Smooth muscle cell (in vitro differentiated cells): ENCODE measurements around the gene PPARG. TPM values are rescaled to one million over a fixed set of nuclear protein-coding genes. Genes with fewer than 3 reads are reported as not detected.
A peak's percentile ranks its signal among the peaks of the same experiment; 100 is the strongest.

Experiments used
- DNase-seq: peaks from one replicate; lab custom pipeline; 2025; ENCODE audit not compliant: unreplicated experiment; lab: John Stamatoyannopoulos, UW
- H2AFZ ChIP-seq: fragments of 200-600 bp; sonication (generic); 2 replicates; pipeline ENCODE4 v1.6.0; 2016; ENCODE audit warnings: antibody characterized with exemption, low read depth, mild to moderate bottlenecking
- H3F3A ChIP-seq: fragments of 200-600 bp; sonication (generic); 2 replicates; pipeline ENCODE4 v1.6.0; 2017; ENCODE audit warnings: antibody characterized with exemption, low read depth
- H3K27ac ChIP-seq: fragments of 200-600 bp; sonication (generic); 2 replicates; pipeline ENCODE4 v1.5.1; 2016; ENCODE audit warnings: low read depth, mild to moderate bottlenecking
- H3K27me3 ChIP-seq: fragments of 200-600 bp; sonication (generic); 2 replicates; pipeline ENCODE4 v1.6.1; 2016; ENCODE audit warnings: low read depth, mild to moderate bottlenecking
- H3K36me3 ChIP-seq: fragments of 200-600 bp; sonication (generic); 2 replicates; pipeline ENCODE4 v1.5.1; 2016; ENCODE audit warnings: low read depth
- H3K4me1 ChIP-seq: fragments of 200-600 bp; sonication (generic); 2 replicates; pipeline ENCODE4 v1.5.1; 2016; ENCODE audit warnings: low read depth
- H3K4me2 ChIP-seq: fragments of 200-600 bp; sonication (generic); 2 replicates; pipeline ENCODE4 v1.6.0; 2016; ENCODE audit warnings: mild to moderate bottlenecking
- H3K4me3 ChIP-seq: fragments of 200-600 bp; sonication (generic); 2 replicates; pipeline ENCODE4 v1.5.1; 2016; ENCODE audit warnings: mild to moderate bottlenecking
- H3K79me2 ChIP-seq: fragments of 200-600 bp; sonication (generic); 2 replicates; pipeline ENCODE4 v1.6.0; 2016; ENCODE audit warnings: low read depth, mild to moderate bottlenecking
- H3K9ac ChIP-seq: fragments of 200-600 bp; sonication (generic); 2 replicates; pipeline ENCODE4 v1.6.0; 2016; ENCODE audit warnings: low read depth
- H3K9me3 ChIP-seq: fragments of 200-600 bp; sonication (generic); replicated peaks from 2 replicates; pipeline ENCODE4 v1.5.1; 2016; ENCODE audit warnings: low read depth
- H4K20me1 ChIP-seq: fragments of 200-600 bp; sonication (generic); 2 replicates; pipeline ENCODE4 v1.6.0; 2016; ENCODE audit warnings: low read depth
- CTCF ChIP-seq: fragments of 200-600 bp; sonication (generic); IDR thresholded peaks from 2 replicates; pipeline ENCODE4 v1.5.1; 2017; ENCODE audit warnings: borderline replicate concordance, mild to moderate bottlenecking, antibody characterized with exemption; ENCODE audit not compliant: insufficient read depth, poor library complexity, severe bottlenecking
- WGBS: methylation state at CpG from one replicate; pipeline ENCODE4 v1.1.7; 2016; ENCODE audit warnings: low lambda C conversion rate; 5-methylcytosine and 5-hydroxymethylcytosine counted together
- polyA plus RNA-seq: library from polyadenylated mRNA; unstranded; fragments of >200 nt; fragmentation: Nextera tagmentation; extraction: Ambion mirVana; gene quantifications from 2 replicates; pipeline ENCODE4 v1.2.1, GENCODE V29; 2016
- total RNA-seq: library from RNA; depleted of rRNA; stranded (reverse); fragments of >200 nt; gene quantifications from 2 replicates; pipeline ENCODE4 v1.2.3, GENCODE V29; 2014

PPARG gene
- total and polyA plus RNA-seq, 2 experiments from 2014 or later, result 1.5 to 8.5 TPM

GRCh38 chr3:12342151-12342550, 53.3 kb downstream of the PPARG start:
- Histone ChIP-seq H3K36me3 (no peaks in the 10 kb centered on the region), H3K27ac (no peak overlapping the region), H3K9me3 (no peaks in the 10 kb centered on the region), H2AFZ (no peak overlapping the region), H3K4me1 (no peaks in the 10 kb centered on the region), H3K9ac (no peak overlapping the region), H3F3A (no peaks in the 10 kb centered on the region), H3K79me2 (no peaks in the 10 kb centered on the region), H3K27me3 (no peaks in the 10 kb centered on the region), H4K20me1 (no peaks in the 10 kb centered on the region), H3K4me3 (no peak overlapping the region), H3K4me2 (no peak overlapping the region)
- DNase-seq, result no peak
- no peak for TF ChIP-seq CTCF

DNA sequence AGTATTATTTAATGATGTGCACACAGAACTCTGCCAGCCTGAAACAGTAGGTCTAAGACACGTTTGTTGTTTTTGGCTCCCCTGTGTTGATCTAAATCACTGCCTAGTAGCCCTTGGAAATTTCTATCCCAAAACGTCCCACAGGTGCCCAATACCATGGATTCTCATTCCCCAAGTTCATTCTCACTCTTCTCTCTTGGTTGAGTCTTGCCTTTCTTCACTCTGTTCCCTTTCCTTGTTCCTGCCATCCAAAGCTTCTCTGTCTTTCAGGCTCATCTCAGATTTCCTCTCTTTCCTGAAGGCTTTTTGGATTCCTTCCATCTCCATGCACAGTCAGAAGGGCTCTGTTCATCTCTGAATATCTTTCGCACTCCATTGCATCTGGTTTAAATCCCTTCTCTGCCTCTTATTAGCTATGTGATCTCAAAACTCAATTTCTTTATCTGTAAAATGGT, 54.2 kb downstream of the PPARG start:
- H3F3A ChIP-seq, result no peaks in the 10 kb centered on the region
- no peaks in the 10 kb centered on the region for H3K79me2 ChIP-seq
- no peaks in the 10 kb centered on the region for H3K4me1 ChIP-seq
- H3K36me3 ChIP-seq, result no peaks in the 10 kb centered on the region
- no peak overlapping the region for H2AFZ ChIP-seq
- 76% methylated on average over 3 of the region's 3 CpGs for WGBS
- no peak overlapping the region for H3K9ac ChIP-seq
- no peaks in the 10 kb centered on the region for H3K27me3 ChIP-seq
- H3K4me3 ChIP-seq, result no peak overlapping the region
- H3K27ac ChIP-seq, result no peak overlapping the region
- no peaks in the 10 kb centered on the region for H4K20me1 ChIP-seq
- no peak for TF ChIP-seq CTCF
- no peak for DNase-seq
- H3K9me3 ChIP-seq, result no peaks in the 10 kb centered on the region
- no peak overlapping the region for H3K4me2 ChIP-seq

- TF ChIP-seq CTCF, result no peak
- Histone ChIP-seq H4K20me1 (no peaks in the 10 kb centered on the region), H3K9ac (no peak overlapping the region), H3K4me1 (no peaks in the 10 kb centered on the region), H3K36me3 (no peaks in the 10 kb centered on the region), H2AFZ (no peak overlapping the region), H3K4me3 (no peak overlapping the region), H3F3A (no peaks in the 10 kb centered on the region), H3K4me2 (peak overlapping the region; percentile 13), H3K79me2 (no peaks in the 10 kb centered on the region), H3K27me3 (no peaks in the 10 kb centered on the region), H3K9me3 (no peaks in the 10 kb centered on the region), H3K27ac (peak overlapping the region; percentile 73)
- 52% methylated on average over 5 of the region's 5 CpGs for WGBS
- DNase-seq, result no peak
Observed at GRCh38 chr3:12345141-12345561, 56.3 kb downstream of the PPARG start.

GRCh38 chr3:12345584-12346494, 57.0 kb downstream of the PPARG start:
- H3K4me1 ChIP-seq, result no peaks in the 10 kb centered on the region
- WGBS, result 63% methylated on average over 8 of the region's 8 CpGs
- peak overlapping the region; percentile 13 for H3K4me2 ChIP-seq
- H4K20me1 ChIP-seq, result no peaks in the 10 kb centered on the region
- no peaks in the 10 kb centered on the region for H3F3A ChIP-seq
- DNase-seq, result no peak
- no peak overlapping the region for H3K4me3 ChIP-seq
- no peak overlapping the region for H2AFZ ChIP-seq
- no peak for TF ChIP-seq CTCF
- no peaks in the 10 kb centered on the region for H3K27me3 ChIP-seq
- no peaks in the 10 kb centered on the region for H3K79me2 ChIP-seq
- no peaks in the 10 kb centered on the region for H3K9me3 ChIP-seq
- no peak overlapping the region for H3K9ac ChIP-seq
- H3K36me3 ChIP-seq, result no peaks in the 10 kb centered on the region
- peak overlapping the region; percentile 73 for H3K27ac ChIP-seq
